Fibroblast of the aortic adventitia (primary cell): Measurements from ENCODE around the gene SNAP25. TPM values are rescaled to one million over a fixed set of nuclear protein-coding genes. Genes with fewer than 3 reads are reported as not detected.

Experiments used
- DNase-seq: peaks from one replicate; pipeline ENCODE4 v3.0.0-alpha.2; 2010; ENCODE audit warnings: low read depth
- H3K4me3 ChIP-seq: 2 replicates; pipeline ENCODE4 v1.5.1; 2011; ENCODE audit warnings: low read depth, mild to moderate bottlenecking, control low read depth, low read length, moderate library complexity
- CTCF ChIP-seq: IDR thresholded peaks from 2 replicates; pipeline ENCODE4 v1.5.1; 2011; ENCODE audit warnings: mild to moderate bottlenecking, low read length, control low read depth, inconsistent platforms; ENCODE audit not compliant: insufficient read depth
- total RNA-seq: library from RNA; depleted of rRNA; stranded (reverse); fragments of >200 nt; gene quantifications from 2 replicates; pipeline ENCODE4 v1.2.3, GENCODE V29; 2012; ENCODE audit warnings: low replicate concordance

The SNAP25 gene
- total RNA-seq, 1 donor, result 3.1 TPM

- H3K4me3 ChIP-seq, result no peak overlapping the region
- no peak for DNase-seq
- no peak for TF ChIP-seq CTCF
These were observed 28.8 kb downstream of the SNAP25 start for GRCh38 chr20:10247440-10247839.

GRCh38 chr20:10249048-10249770, 30.6 kb downstream of the SNAP25 start:
- TF ChIP-seq CTCF, result no peak
- H3K4me3 ChIP-seq, result no peak overlapping the region
- no peak for DNase-seq

- H3K4me3 ChIP-seq, result no peak overlapping the region
- no peak for TF ChIP-seq CTCF
- DNase-seq, result no peak
These were observed 31.2 kb downstream of the SNAP25 start for GRCh38 chr20:10249822-10250221.

GRCh38 chr20:10250902-10251301, 32.3 kb downstream of the SNAP25 start:
- no peak overlapping the region for H3K4me3 ChIP-seq
- no peak for TF ChIP-seq CTCF
- no peak for DNase-seq

- no peak for DNase-seq
- no peak for TF ChIP-seq CTCF
- no peak overlapping the region for H3K4me3 ChIP-seq
These were observed 35.1 kb downstream of the SNAP25 start for GRCh38 chr20:10253780-10254179.

GRCh38 chr20:10255846-10256245, 37.2 kb downstream of the SNAP25 start:
- TF ChIP-seq CTCF, result no peak
- no peak overlapping the region for H3K4me3 ChIP-seq
- DNase-seq, result no peak

GRCh38 chr20:10259166-10259565, 40.5 kb downstream of the SNAP25 start:
- no peak for DNase-seq
- no peak overlapping the region for H3K4me3 ChIP-seq
- no peak for TF ChIP-seq CTCF
